Subcutaneous abdominal adipose tissue (tissue), 5 donors: ENCODE data around the gene INMT.

Experiments used
- H3K27ac ChIP-seq: one replicate; pipeline ENCODE4 v1.7.0; 2013; ENCODE audit warnings: low read depth, mild to moderate bottlenecking, inconsistent platforms, low read length, moderate library complexity
- H3K27me3 ChIP-seq, 5 donors: one replicate each; pipeline ENCODE4 v1.7.0; 2013; ENCODE audit warnings: low read length in 5 of 5, inconsistent platforms in 1 of 5; ENCODE audit not compliant: control insufficient read depth in 5 of 5, insufficient read depth in 4 of 5
- H3K36me3 ChIP-seq, 5 donors: one replicate each; pipeline ENCODE4 v1.7.0; 2013; ENCODE audit warnings: low read length in 5 of 5; ENCODE audit not compliant: control insufficient read depth in 5 of 5, insufficient read depth in 5 of 5
- H3K4me1 ChIP-seq, 5 donors: one replicate each; pipeline ENCODE4 v1.7.0; 2013; ENCODE audit warnings: low read length in 5 of 5, mild to moderate bottlenecking in 3 of 5, moderate library complexity in 1 of 5; ENCODE audit not compliant: control insufficient read depth in 5 of 5, insufficient read depth in 5 of 5
- H3K4me3 ChIP-seq, 5 donors: one replicate each; pipeline ENCODE4 v1.7.0; 2013; ENCODE audit warnings: low read length in 5 of 5, low read depth in 1 of 5
- H3K9ac ChIP-seq, 5 donors: one replicate each; pipeline ENCODE4 v1.7.0; 2013; ENCODE audit warnings: low read length in 5 of 5, mild to moderate bottlenecking in 4 of 5, moderate library complexity in 3 of 5
- H3K9me3 ChIP-seq, 5 donors: one replicate each; pipeline ENCODE4 v1.7.0; 2013; ENCODE audit warnings: low read length in 5 of 5; ENCODE audit not compliant: control insufficient read depth in 5 of 5
- donor health status: healthy.
- donor health status: healthy.
- donor health status: healthy.
- donor health status: healthy.
- donor health status: healthy.

Gene INMT

GRCh38 chr7:30726296-30727006 is 25.5 kb upstream of the INMT start:
- H3K27me3 ChIP-seq = peaks cover 0 to 2% (median 1%) of the 10 kb centered on the region in 5 donors
- H3K9ac ChIP-seq = no peak overlapping the region
- peaks cover 0 to 3% (median 0%) of the 10 kb centered on the region in 5 donors for H3K4me1 ChIP-seq
- H3K4me3 ChIP-seq = no peak overlapping the region
- no peaks in the 10 kb centered on the region for H3K36me3 ChIP-seq
- H3K9me3 ChIP-seq = peaks cover 0 to under 1% (median 0%) of the 10 kb centered on the region in 5 donors
- no peak overlapping the region for H3K27ac ChIP-seq

GRCh38 chr7:30727061-30727945 is 24.6 kb upstream of the INMT start:
- Histone ChIP-seq H3K4me3 (no peak overlapping the region), H3K9me3 (no peaks in the 10 kb centered on the region), H3K27me3 (peaks cover 0 to 4% (median 2%) of the 10 kb centered on the region in 5 donors), H3K4me1 (peaks cover 0 to 6% (median 0%) of the 10 kb centered on the region in 5 donors), H3K27ac (no peak overlapping the region), H3K9ac (no peak overlapping the region), H3K36me3 (no peaks in the 10 kb centered on the region)

- H3K4me1 ChIP-seq = peaks cover 0 to 6% (median 0%) of the 10 kb centered on the region in 5 donors
- no peaks in the 10 kb centered on the region for H3K9me3 ChIP-seq
- no peak overlapping the region for H3K9ac ChIP-seq
- peaks cover 4 to 11% (median 5%) of the 10 kb centered on the region in 5 donors for H3K27me3 ChIP-seq
- no peak overlapping the region for H3K4me3 ChIP-seq
- H3K27ac ChIP-seq = no peak overlapping the region
- H3K36me3 ChIP-seq = no peaks in the 10 kb centered on the region
Observed at GRCh38 chr7:30728591-30729100, 23.3 kb upstream of the INMT start.

GRCh38 chr7:30729642-30730041 is 22.3 kb upstream of the INMT start:
- no peak overlapping the region for H3K9ac ChIP-seq
- no peaks in the 10 kb centered on the region for H3K9me3 ChIP-seq
- H3K36me3 ChIP-seq = no peaks in the 10 kb centered on the region
- H3K4me1 ChIP-seq = peaks cover 0 to 6% (median 0%) of the 10 kb centered on the region in 5 donors
- no peak overlapping the region for H3K27ac ChIP-seq
- H3K27me3 ChIP-seq = peaks cover 4 to 14% (median 11%) of the 10 kb centered on the region in 5 donors
- no peak overlapping the region for H3K4me3 ChIP-seq

GRCh38 chr7:30730097-30730496 is 21.8 kb upstream of the INMT start:
- Histone ChIP-seq H3K27ac (no peak overlapping the region), H3K36me3 (no peaks in the 10 kb centered on the region), H3K9ac (no peak overlapping the region), H3K4me3 (no peak overlapping the region), H3K9me3 (no peaks in the 10 kb centered on the region), H3K4me1 (peaks cover 0 to 6% (median 0%) of the 10 kb centered on the region in 5 donors), H3K27me3 (peaks cover 4 to 16% (median 11%) of the 10 kb centered on the region in 5 donors)

- no peak overlapping the region for H3K4me3 ChIP-seq
- H3K27me3 ChIP-seq = peaks cover 4 to 16% (median 11%) of the 10 kb centered on the region in 5 donors
- no peaks in the 10 kb centered on the region for H3K36me3 ChIP-seq
Observed at GRCh38 chr7:30730996-30731395, 20.9 kb upstream of the INMT start.

GRCh38 chr7:30731581-30731980 is 20.4 kb upstream of the INMT start:
- H3K36me3 ChIP-seq = no peaks in the 10 kb centered on the region

More at GRCh38 chr7:30730996-30731395, 20.9 kb upstream of the INMT start:
- no peaks in the 10 kb centered on the region for H3K9me3 ChIP-seq
- no peak overlapping the region for H3K27ac ChIP-seq
- H3K4me1 ChIP-seq = peaks cover 0 to 6% (median 0%) of the 10 kb centered on the region in 5 donors
- no peak overlapping the region for H3K9ac ChIP-seq

GRCh38 chr7:30732606-30733005 is 19.3 kb upstream of the INMT start:
- Histone ChIP-seq H3K27me3 (peaks cover 4 to 16% (median 11%) of the 10 kb centered on the region in 5 donors), H3K27ac (no peak overlapping the region), H3K36me3 (no peaks in the 10 kb centered on the region), H3K4me1 (peaks cover 0 to 6% (median 0%) of the 10 kb centered on the region in 5 donors), H3K9ac (no peak overlapping the region), H3K4me3 (no peak overlapping the region), H3K9me3 (no peaks in the 10 kb centered on the region)

More at GRCh38 chr7:30731581-30731980, 20.4 kb upstream of the INMT start:
- H3K4me1 ChIP-seq = peaks cover 0 to 6% (median 0%) of the 10 kb centered on the region in 5 donors
- no peak overlapping the region for H3K9ac ChIP-seq
- H3K4me3 ChIP-seq = no peak overlapping the region
- no peaks in the 10 kb centered on the region for H3K9me3 ChIP-seq
- no peak overlapping the region for H3K27ac ChIP-seq
- peaks cover 4 to 16% (median 11%) of the 10 kb centered on the region in 5 donors for H3K27me3 ChIP-seq

GRCh38 chr7:30733216-30733615 is 18.7 kb upstream of the INMT start:
- H3K9me3 ChIP-seq = no peaks in the 10 kb centered on the region
- H3K36me3 ChIP-seq = no peaks in the 10 kb centered on the region
- peaks cover 4 to 16% (median 11%) of the 10 kb centered on the region in 5 donors for H3K27me3 ChIP-seq
- H3K4me3 ChIP-seq = no peak overlapping the region
- H3K27ac ChIP-seq = no peak overlapping the region
- H3K4me1 ChIP-seq = peaks cover 0 to 6% (median 0%) of the 10 kb centered on the region in 5 donors
- H3K9ac ChIP-seq = no peak overlapping the region
